Activated CD4-positive, CD25-positive, alpha-beta regulatory T cell treated with anti-CD3 and anti-CD28 coated beads, Interleukin-2, amount 50 U/mL, for 16 hours (primary cell): Measurements from ENCODE around the gene SEMA3B.

Source experiments
- DNase-seq: peaks from one replicate; pipeline ENCODE4 v3.0.0-alpha.2; 2020; ENCODE audit warnings: low read depth, low spot score

Gene SEMA3B

GRCh38 chr3:50314816-50315215 lies 45.9 kb downstream of the SEMA3B start:
- no peak for DNase-seq

- DNase-seq: no peak
Observed at GRCh38 chr3:50316657-50317242, 47.8 kb downstream of the SEMA3B start.

- no peak for DNase-seq
Observed at GRCh38 chr3:50317300-50317699, 48.4 kb downstream of the SEMA3B start.

GRCh38 chr3:50318163-50318562 lies 49.2 kb downstream of the SEMA3B start:
- no peak for DNase-seq

- no peak for DNase-seq
Observed at GRCh38 chr3:50318615-50319014, 49.7 kb downstream of the SEMA3B start.

- no peak for DNase-seq
Observed at GRCh38 chr3:50319181-50319893, 50.4 kb downstream of the SEMA3B start.

GRCh38 chr3:50319894-50320625 lies 51.1 kb downstream of the SEMA3B start:
- no peak for DNase-seq

- no peak for DNase-seq
Observed at GRCh38 chr3:50320853-50321335, 51.9 kb downstream of the SEMA3B start.

GRCh38 chr3:50321336-50322114 lies 52.6 kb downstream of the SEMA3B start:
- DNase-seq: peak; percentile 65

GRCh38 chr3:50322115-50322385 lies 53.1 kb downstream of the SEMA3B start:
- DNase-seq: no peak

- DNase-seq: no peak
Observed at GRCh38 chr3:50322386-50323091, 53.6 kb downstream of the SEMA3B start, which contains the start of gene HYAL2. TSS of gene HYAL2 (minus strand) at chr3:50322745. CDS start at chr3:50320489, 2,256 bp downstream.

- no peak for DNase-seq
Observed at GRCh38 chr3:50323092-50323600, 54.2 kb downstream of the SEMA3B start.

GRCh38 chr3:50323614-50324199 lies 54.8 kb downstream of the SEMA3B start:
- DNase-seq: no peak

GRCh38 chr3:50324351-50325112 lies 55.6 kb downstream of the SEMA3B start:
- no peak for DNase-seq

- no peak for DNase-seq
Observed at GRCh38 chr3:50325113-50325480, 56.1 kb downstream of the SEMA3B start.

- DNase-seq: no peak
Observed at GRCh38 chr3:50325497-50326181, 56.7 kb downstream of the SEMA3B start.

- DNase-seq: no peak
Observed at GRCh38 chr3:50326182-50326541, 57.2 kb downstream of the SEMA3B start.

- no peak for DNase-seq
Observed at GRCh38 chr3:50327129-50327528, 58.2 kb downstream of the SEMA3B start.
